Endothelial cell of umbilical vein (primary cell): ENCODE data around the gene CD300LD. TPM values are rescaled to one million over a fixed set of nuclear protein-coding genes. Genes with fewer than 3 reads are reported as not detected.

ENCODE experiments used
- BruUV-seq: library from RNA; stranded (reverse); fragments of 400-500 nt; replicated peaks from 2 replicates; lab custom pipeline; 2021; lab: Mats Ljungman, UMichigan
- CTCF ChIA-PET: fragments of 300-600, 350-600 bp; sonication (Branson Sonifier 250); formaldehyde crosslinking; loops from one replicate; lab custom pipeline; 2021; ENCODE audit warnings: antibody characterized with exemption, inconsistent platforms; lab: Charles Lee
- POLR2A ChIA-PET: fragments of 300-600, 350-600 bp; sonication (Branson Sonifier 250); formaldehyde crosslinking; loops from one replicate; lab custom pipeline; 2021; ENCODE audit warnings: antibody characterized with exemption, inconsistent platforms; lab: Charles Lee
- DNase-seq: peaks from one replicate; pipeline ENCODE4 v3.0.0-alpha.2; 2011; ENCODE audit warnings: low read depth, low spot score
- FAIRE-seq: peaks from 2 replicates; lab custom pipeline; 2011; peaks lifted over from hg19 to GRCh38; lab: Jason Lieb, UNC
- H2AFZ ChIP-seq: 2 replicates; pipeline ENCODE4 v1.6.0; 2012; ENCODE audit warnings: low read depth, low read length, control low read depth, inconsistent platforms
- H3K27ac ChIP-seq: 2 replicates; pipeline ENCODE4 v1.5.1; 2011; ENCODE audit warnings: low read depth, mild to moderate bottlenecking, control low read depth, low read length, moderate library complexity; ENCODE audit not compliant: insufficient read depth
- H3K27me3 ChIP-seq, 2 experiments: 2 replicates each; pipeline versions ENCODE4 v1.6.0 to v1.6.1; 2011; ENCODE audit warnings: low read length in 2 of 2, mixed read lengths in 1 of 2; ENCODE audit not compliant: control insufficient read depth in 2 of 2, insufficient read depth in 2 of 2
- H3K36me3 ChIP-seq, 2 experiments: 2 replicates in 1 of 2; 3 replicates in 1 of 2; pipeline ENCODE4 v1.5.1; 2011; ENCODE audit warnings: low read length in 2 of 2, mild to moderate bottlenecking in 1 of 2, moderate library complexity in 1 of 2; ENCODE audit not compliant: control insufficient read depth in 2 of 2, insufficient read depth in 2 of 2; ENCODE audit errors: extremely low read depth in 1 of 2
- H3K4me1 ChIP-seq: 3 replicates; pipeline ENCODE4 v1.5.1; 2011; ENCODE audit warnings: mild to moderate bottlenecking, low read length; ENCODE audit not compliant: control insufficient read depth, insufficient read depth; ENCODE audit errors: extremely low read depth
- H3K4me2 ChIP-seq: 2 replicates; pipeline ENCODE4 v1.6.1; 2011; ENCODE audit warnings: low read length, control low read depth, mixed read lengths; ENCODE audit not compliant: insufficient read depth
- H3K4me3 ChIP-seq, 3 experiments: fragments of 200-600 bp in 1 of 3; sonication (generic), shearing (Covaris generic) in 1 of 3; replicated peaks in 1 of 3; 2 replicates each; pipeline ENCODE4 v1.5.1; 2011 to 2016; ENCODE audit warnings: control low read depth in 3 of 3, low read length in 3 of 3, mild to moderate bottlenecking in 2 of 3, inconsistent platforms in 1 of 3, low read depth in 1 of 3, moderate library complexity in 1 of 3; ENCODE audit not compliant: insufficient read depth in 1 of 3
- H3K79me2 ChIP-seq: 2 replicates; pipeline ENCODE4 v1.6.0; 2012; ENCODE audit warnings: low read length, inconsistent platforms; ENCODE audit not compliant: control insufficient read depth, insufficient read depth
- H3K9ac ChIP-seq: replicated peaks from 2 replicates; pipeline ENCODE3; 2011; ENCODE audit warnings: low read length, control low read depth; ENCODE audit not compliant: insufficient read depth; ENCODE audit errors: extremely low read depth
- H3K9me1 ChIP-seq: replicated peaks from 3 replicates; pipeline ENCODE4 v1.6.0; 2011; ENCODE audit warnings: mild to moderate bottlenecking, low read length; ENCODE audit not compliant: control insufficient read depth, insufficient read depth; ENCODE audit errors: extremely low read depth
- H3K9me3 ChIP-seq: replicated peaks from 2 replicates; pipeline ENCODE4 v1.5.1; 2012; ENCODE audit warnings: low read length, inconsistent platforms; ENCODE audit not compliant: control insufficient read depth, insufficient read depth
- H4K20me1 ChIP-seq: replicated peaks from 2 replicates; pipeline ENCODE3; 2011; ENCODE audit warnings: mild to moderate bottlenecking, low read length; ENCODE audit not compliant: control insufficient read depth, insufficient read depth; ENCODE audit errors: extremely low read depth
- CTCF ChIP-seq, 2 donors: IDR thresholded peaks; 1 replicate in 1 of 2; 2 replicates in 1 of 2; pipeline ENCODE4 v1.5.1; 2011; ENCODE audit warnings: low read length in 2 of 2, mild to moderate bottlenecking in 2 of 2, moderate library complexity in 2 of 2, control low read depth in 1 of 2, inconsistent platforms in 1 of 2, low read depth in 1 of 2; ENCODE audit not compliant: insufficient read depth in 1 of 2; ENCODE audit errors: extremely low read depth in 1 of 2
- EZH2 ChIP-seq: IDR thresholded peaks from 2 replicates; pipeline ENCODE4 v1.6.1; 2012; ENCODE audit warnings: borderline replicate concordance, low read depth, mild to moderate bottlenecking, moderate library complexity, low read length, inconsistent platforms; ENCODE audit not compliant: severe bottlenecking
- JUN ChIP-seq: IDR thresholded peaks from 2 replicates; pipeline ENCODE4 v1.6.1; 2011; ENCODE audit warnings: borderline replicate concordance, low read depth; ENCODE audit not compliant: insufficient read length, insufficient read depth
- MAX ChIP-seq: IDR thresholded peaks from 2 replicates; pipeline ENCODE4 v1.6.1; 2011; ENCODE audit not compliant: insufficient read depth, insufficient read length
- MYC ChIP-seq: IDR thresholded peaks from one replicate; pipeline ENCODE4 v1.6.1; 2011; ENCODE audit warnings: mild to moderate bottlenecking, low read depth, low read length
- POLR2A ChIP-seq: IDR thresholded peaks from 2 replicates; pipeline ENCODE4 v1.6.1; 2012; ENCODE audit warnings: low read depth, mild to moderate bottlenecking, control low read depth, low read length
- POLR2AphosphoS5 ChIP-seq: IDR thresholded peaks from 2 replicates; pipeline ENCODE4 v1.6.1; 2012; ENCODE audit warnings: low read depth, mild to moderate bottlenecking, control low read depth, low read length, moderate library complexity; ENCODE audit not compliant: insufficient read depth
- dilution Hi-C: fragments of 300-500 bp; cut with MboI; formaldehyde crosslinking; loops from one replicate; pipeline ENCODE4 v1.15.0; 2019; ENCODE audit warnings: low sequenced_read_pairs; ENCODE audit not compliant: extremely low pct_ligation_motif_present
- intact Hi-C: fragments of 100-400 bp; cut with micrococcal nuclease; formaldehyde crosslinking; loops from one replicate; pipeline ENCODE4 v1.10.0; 2022
- polyA plus RNA-seq, 4 experiments: library from polyadenylated mRNA; depleted of rRNA in 3 of 4; stranded (reverse) in 3 of 4; unstranded in 1 of 4; fragments of >200 nt; gene quantifications; 2 replicates each; pipeline versions ENCODE4 v1.2.1 to v1.2.3, GENCODE V29; 2011 to 2012; ENCODE audit warnings: missing spikeins in 1 of 4
- total RNA-seq: library from RNA; stranded (reverse); gene quantifications from 2 replicates; pipeline ENCODE4 v1.2.3, GENCODE V29; 2021

CD300LD gene
- total and polyA plus RNA-seq, 2 donors (not counting 3 experiments of a cell fraction or from before 2014, with no cell fraction given), result not detected

- no peaks in the 10 kb centered on the region for H3K9me3 ChIP-seq
- no peaks in the 10 kb centered on the region for H4K20me1 ChIP-seq
- ChIA-PET POLR2A (no interaction called here), CTCF (no interaction called here)
- H3K27me3 ChIP-seq, result no peaks in the 10 kb centered on the region
- H3K4me3 ChIP-seq, result no peak overlapping the region
- no TSS peak for BruUV-seq
- H3K9ac ChIP-seq, result no peak overlapping the region
- DNase-seq (no peak), FAIRE-seq (no peak)
- intact Hi-C loops, result no loop called here
- no peak overlapping the region for H3K27ac ChIP-seq
- H2AFZ ChIP-seq, result no peak overlapping the region
- dilution Hi-C loops, result no loop called here
- H3K4me1 ChIP-seq, result no peaks in the 10 kb centered on the region
- no peaks in the 10 kb centered on the region for H3K79me2 ChIP-seq
- TF ChIP-seq JUN (no peak), CTCF (IDR thresholded peaks at IDR 0.05; ENCODE audit: extremely low read depth in 1 of 2, insufficient read depth in 1 of 2, low read depth in 1 of 2, low read length in 2 of 2) (no peak), MYC (no peak), POLR2AphosphoS5 (no peak), EZH2 (no peak), POLR2A (no peak)
- no peak overlapping the region for H3K4me2 ChIP-seq
- H3K36me3 ChIP-seq, result no peaks in the 10 kb centered on the region
- H3K9me1 ChIP-seq, result no peaks in the 10 kb centered on the region
Observed at GRCh38 chr17:74532115-74532514, 60.0 kb downstream of the CD300LD start.

- Histone ChIP-seq H3K4me1 (no peaks in the 10 kb centered on the region), H4K20me1 (no peaks in the 10 kb centered on the region), H3K9me3 (no peaks in the 10 kb centered on the region), H3K4me2 (no peak within 1 kb of the TSS), H2AFZ (no peak within 1 kb of the TSS), H3K27me3 (no peaks in the 10 kb centered on the region), H3K36me3 (no peaks in the 10 kb centered on the region), H3K9ac (no peak within 1 kb of the TSS), H3K4me3 (no peak within 1 kb of the TSS), H3K27ac (no peak within 1 kb of the TSS), H3K79me2 (no peaks in the 10 kb centered on the region), H3K9me1 (no peaks in the 10 kb centered on the region)
- dilution Hi-C loops (no loop called here), intact Hi-C loops (no loop called here)
- no peak for FAIRE-seq
- no peak for DNase-seq
- BruUV-seq, result no TSS peak
- CTCF ChIA-PET, result no interaction called here
- TF ChIP-seq MAX (no peak), POLR2A (no peak), CTCF (IDR thresholded peaks at IDR 0.05; ENCODE audit: extremely low read depth in 1 of 2, insufficient read depth in 1 of 2, low read depth in 1 of 2, low read length in 2 of 2) (no peak)
- POLR2A ChIA-PET, result no interaction called here
Observed at GRCh38 chr17:74531231-74531761, 60.8 kb downstream of the CD300LD start, which contains the start of gene CD300LB. CD300LB (minus strand) TSS chr17:74531475; CDS start chr17:74531350, 125 bp downstream.
